GM18498 (cell line): ENCODE results near the gene MIER3.

Experiments
- ATAC-seq: cut with Tn5 transposase; IDR thresholded peaks from one replicate; pipeline ENCODE4 v1.9.1; 2021; ENCODE audit warnings: mild to moderate bottlenecking, moderate library complexity; ENCODE audit not compliant: unreplicated experiment

Gene MIER3

GRCh38 chr5:56900858-56901578, 50.9 kb downstream of the MIER3 start:
- no peak for ATAC-seq

- no peak for ATAC-seq
Observed at GRCh38 chr5:56900395-56900794, 51.5 kb downstream of the MIER3 start.

GRCh38 chr5:56898213-56898612, 53.7 kb downstream of the MIER3 start:
- no peak for ATAC-seq

- ATAC-seq = no peak
Observed at GRCh38 chr5:56896763-56897162, 55.2 kb downstream of the MIER3 start.

GRCh38 chr5:56893251-56893951, 58.5 kb downstream of the MIER3 start:
- ATAC-seq = no peak

GRCh38 chr5:56881571-56881970, 70.4 kb downstream of the MIER3 start:
- ATAC-seq = no peak

DNA sequence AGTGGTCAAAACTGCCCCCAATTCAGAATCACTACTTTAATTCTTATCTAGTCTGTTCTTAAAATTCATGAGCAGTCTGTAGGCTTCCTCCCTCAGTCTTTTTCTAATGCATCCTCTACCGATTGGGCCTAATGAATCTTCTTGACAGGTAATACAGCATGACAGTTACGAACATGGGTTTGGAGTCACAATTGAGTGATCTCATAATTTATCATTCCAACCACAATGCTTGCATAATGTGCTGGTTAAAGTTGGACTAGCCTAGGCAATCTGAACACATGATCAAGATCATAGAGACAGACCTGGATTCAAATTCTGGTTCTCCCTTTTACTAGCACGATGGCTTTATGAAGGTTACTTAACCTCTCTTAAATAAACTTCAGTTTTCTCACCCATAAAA, 75.6 kb downstream of the MIER3 start:
- ATAC-seq = no peak

DNA sequence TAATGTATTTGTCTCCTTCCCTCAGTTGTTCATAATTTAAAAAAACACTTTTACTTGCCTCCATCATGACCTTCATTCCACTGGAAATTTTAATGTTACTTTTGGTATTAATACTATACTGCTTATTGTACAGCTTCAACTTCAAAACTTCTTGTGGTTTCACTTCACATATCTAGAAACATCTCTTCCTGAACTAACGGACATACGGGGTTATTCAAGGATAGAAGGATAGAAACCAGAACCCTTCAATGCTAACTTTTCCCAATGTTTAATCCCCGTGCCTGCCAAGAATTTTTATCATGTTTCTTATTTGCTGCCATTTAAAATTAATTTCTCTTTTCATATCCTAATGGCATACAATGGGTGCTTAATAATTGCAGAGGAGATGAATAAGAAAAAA, 78.9 kb downstream of the MIER3 start:
- ATAC-seq = no peak

GRCh38 chr5:56871777-56872176, 80.1 kb downstream of the MIER3 start:
- no peak for ATAC-seq
